ENCODE measurements around the gene CPXM2. TPM values are rescaled to one million over a fixed set of nuclear protein-coding genes. Genes with fewer than 3 reads are reported as not detected.

CPXM2 gene
- total RNA-seq, 1 donor from 2014 or later = 0.16 TPM

DNA sequence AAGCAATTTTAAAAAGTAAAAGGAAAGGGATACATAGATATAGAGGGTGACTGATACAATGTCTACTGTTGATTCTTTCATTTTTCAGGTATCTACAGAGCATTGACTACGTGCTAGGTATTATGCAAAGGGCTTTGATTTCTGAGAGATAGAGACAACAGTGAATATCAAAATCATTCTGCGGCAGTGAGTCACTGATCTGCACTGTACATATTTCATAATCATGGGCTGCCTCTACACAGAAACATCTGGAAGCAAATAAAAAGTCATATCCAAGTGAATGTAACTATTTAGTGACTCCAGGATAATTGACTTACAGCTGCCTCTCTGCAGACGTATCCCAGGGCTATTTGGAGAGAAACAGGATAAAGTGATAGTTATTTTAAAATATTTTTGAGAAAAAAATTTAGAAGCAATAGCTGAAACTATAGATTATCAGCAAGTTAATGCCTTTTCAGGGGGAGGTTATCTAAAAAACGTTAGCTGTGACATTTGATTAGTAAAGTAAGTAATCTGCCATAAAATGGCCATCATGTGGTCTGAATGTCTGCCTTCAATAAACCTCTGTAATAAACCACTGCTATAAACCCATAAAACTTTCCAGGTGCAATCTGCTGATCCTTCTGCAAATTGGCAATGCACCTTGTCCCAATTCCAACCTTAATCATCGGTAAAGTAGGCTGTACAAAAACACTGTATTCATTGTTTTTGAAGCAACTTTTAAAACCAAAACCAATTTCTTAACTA, 43.7 kb downstream of the CPXM2 start:
- no peak for DNase-seq

DNA sequence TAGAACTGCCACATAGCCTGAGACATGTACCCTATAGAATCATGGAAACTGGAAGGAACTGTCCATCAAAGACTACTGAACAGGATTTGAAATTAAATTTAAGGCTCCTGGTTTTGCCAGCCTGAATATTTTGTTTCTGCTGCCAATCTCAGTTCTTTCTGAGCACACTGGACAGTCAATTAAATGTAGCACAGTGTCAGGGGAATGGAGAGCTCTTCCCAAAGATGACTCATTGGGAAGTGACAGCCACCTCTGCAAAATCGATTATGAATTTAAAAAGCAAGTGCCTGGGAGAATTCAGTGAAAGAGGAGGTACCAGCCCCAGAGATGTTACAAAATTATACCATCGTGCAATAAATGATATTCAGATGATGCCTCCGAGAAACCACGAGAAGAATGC, 47.8 kb downstream of the CPXM2 start:
- DNase-seq = no peak

DNA sequence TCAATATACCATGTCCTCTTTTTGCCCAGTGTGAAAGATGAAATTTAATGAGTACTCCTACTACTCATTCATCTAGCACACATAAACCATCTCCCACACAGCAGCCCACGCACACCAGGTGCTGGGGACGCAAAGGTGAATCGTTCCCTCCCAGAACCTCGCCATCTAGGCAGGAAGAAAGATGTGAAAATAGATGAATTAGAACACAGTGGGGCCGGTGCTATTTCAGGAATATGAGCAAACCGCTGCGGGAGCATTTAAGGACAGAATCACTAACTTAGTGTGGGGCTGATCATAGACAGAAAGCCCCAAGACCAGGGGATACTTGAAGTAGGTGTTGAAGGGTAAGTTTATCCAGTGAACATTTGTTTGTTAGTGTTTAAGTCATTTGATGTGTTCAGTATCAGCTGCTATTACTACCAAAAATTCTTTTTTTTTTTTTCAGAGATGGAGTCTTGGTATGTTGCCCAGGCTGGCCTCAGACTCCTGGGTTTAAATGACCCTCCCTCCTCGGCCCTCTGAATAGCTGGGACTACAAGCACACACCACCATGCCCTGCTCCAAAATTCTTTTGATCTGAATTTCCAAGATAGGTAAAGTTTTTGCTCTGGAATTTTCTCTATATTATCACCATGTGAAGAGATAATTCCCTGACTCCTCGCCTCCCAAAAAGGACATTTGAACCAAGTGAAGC, 48.8 kb downstream of the CPXM2 start:
- no peak for DNase-seq

DNA sequence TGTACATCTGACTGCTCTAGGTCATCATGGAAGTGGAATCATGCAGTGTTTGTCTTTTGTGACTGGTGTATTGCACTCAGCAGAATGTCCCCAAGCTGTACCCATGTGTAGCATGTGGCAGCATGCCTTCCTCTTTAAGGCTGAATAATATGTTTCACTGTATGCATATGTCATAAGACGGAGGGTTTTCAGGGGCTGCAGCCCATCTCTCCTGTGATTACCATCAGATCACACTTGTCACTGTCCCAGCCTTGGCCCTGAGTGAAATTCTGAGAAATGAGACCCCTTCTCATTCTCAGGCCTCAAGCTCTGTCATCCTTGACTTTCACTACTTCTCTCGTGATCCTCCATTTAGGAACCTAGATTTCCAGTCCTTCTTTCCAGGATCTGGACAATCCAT, 50.0 kb downstream of the CPXM2 start:
- DNase-seq = no peak

DNA sequence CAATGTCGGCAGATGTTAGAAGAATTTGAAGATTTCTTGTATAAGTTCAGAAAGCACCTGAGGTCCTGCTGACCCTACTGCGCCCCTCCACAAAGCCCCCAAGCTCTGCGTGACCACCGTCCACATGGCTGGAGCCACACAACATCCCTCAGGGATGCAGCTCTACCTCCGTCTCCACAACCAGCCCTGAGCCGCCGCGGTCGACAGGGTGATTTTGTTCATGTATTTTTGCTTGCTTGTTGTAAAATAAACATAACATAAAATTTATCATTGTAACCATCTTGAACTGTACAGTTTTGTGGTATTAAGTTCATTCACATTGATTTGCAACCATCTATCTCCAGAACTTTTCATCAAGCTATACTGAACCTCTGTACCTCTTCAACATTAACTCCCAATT, 50.5 kb downstream of the CPXM2 start:
- no peak for DNase-seq

DNA sequence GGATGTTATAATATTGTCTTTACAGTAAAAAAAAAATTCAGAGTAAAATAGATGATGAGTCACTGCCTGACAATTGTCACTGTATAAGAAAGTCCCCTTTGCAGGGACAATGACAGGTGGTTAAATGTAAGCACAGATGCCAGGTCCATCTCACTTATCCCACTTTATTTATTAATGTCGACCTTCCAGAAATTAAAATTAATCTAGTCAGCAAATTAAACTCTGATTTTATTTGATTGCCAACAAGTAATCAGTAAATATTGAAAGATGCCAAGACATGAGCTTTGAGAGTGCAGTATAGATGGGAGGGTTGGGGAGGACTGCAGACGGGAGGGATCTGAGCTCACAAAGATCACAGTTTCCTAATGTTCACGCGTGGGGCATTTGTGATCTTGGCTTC, 50.9 kb downstream of the CPXM2 start:
- DNase-seq = no peak

DNA sequence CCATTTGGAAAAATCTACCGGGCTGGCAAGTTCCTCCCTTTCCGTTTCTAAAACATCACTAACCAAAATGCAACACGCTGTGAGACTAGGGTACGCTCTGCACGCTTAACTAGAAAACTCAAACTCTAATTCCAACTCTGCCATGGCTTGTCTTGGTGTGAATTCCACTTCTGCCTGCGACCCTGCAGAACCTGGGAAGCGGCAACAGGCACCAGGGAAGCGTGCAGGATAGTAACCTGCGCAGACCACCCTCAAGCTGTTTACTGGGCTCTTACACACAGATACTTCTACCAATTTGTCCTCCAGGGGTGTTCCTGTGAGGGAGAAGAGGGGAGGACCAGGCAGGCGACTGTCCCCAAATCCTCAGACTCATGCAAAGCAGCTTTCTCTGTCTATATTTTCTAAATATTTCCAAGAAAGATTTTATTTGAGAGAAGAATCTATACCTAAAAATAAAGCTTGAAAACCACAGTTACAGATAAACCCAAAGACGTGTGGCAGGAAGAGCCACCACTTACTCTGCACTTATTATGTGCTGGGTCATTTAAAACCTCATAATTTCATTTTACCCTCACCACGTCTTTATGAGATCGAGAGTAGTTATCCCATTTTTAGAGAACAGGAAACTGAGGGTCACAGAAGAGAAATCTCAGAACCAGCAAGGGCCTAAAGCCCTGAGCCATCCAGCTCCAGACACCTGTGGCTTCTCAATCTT, 52.9 kb downstream of the CPXM2 start:
- no peak for DNase-seq

DNA sequence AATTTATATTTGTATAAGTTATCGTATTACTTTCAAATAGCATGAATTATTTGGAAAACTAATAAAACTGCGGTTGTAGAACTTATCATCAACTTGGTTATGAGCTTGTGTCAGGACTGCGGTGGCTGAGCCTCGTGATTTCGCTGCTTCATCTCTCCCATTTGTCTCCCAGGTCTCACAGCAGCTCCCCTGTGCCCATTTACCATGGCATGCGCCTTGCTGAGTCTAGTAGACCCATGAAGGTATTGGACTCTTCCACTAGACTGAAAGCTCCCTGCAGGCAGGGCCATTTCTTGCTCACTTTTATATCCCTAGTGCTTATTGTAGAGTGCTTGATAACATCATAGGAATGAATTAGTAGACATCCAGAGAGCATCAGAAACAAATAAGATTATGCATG, 53.9 kb downstream of the CPXM2 start:
- no peak for DNase-seq

DNA sequence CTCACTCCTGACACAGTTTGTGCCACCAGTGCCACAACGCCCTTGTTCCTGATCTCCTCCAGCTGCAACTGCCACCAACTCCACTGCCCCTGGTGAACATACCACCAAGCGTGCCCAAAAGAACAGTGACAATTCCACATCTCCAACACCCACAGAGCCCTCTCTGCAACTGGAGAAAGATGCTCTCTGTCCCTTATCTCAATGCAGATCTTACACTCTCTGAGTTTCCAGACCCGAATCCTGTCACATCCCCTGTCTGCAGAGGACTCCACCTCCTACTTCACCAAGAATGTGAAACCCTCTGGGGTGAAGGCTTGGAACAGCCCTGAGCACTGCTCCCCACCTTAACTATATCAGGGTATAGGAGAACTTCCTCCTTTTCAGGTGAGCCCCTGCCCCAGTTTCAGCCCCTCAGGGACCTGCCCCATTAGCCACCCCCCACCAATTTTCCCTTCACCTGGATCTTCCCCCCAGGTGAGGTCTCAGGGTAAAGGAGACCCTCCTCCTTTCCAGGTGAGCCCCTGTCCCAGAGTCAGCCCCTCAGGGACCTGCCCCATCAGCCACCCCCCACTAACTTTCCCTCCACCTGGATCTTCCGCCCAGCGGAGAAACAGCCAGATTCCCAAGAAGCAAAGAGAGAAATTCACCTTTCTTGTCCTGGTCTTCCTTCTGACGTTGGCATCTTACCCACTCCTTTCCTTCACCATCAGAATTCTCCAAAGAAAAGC, 55.0 kb downstream of the CPXM2 start:
- DNase-seq = no peak

DNA sequence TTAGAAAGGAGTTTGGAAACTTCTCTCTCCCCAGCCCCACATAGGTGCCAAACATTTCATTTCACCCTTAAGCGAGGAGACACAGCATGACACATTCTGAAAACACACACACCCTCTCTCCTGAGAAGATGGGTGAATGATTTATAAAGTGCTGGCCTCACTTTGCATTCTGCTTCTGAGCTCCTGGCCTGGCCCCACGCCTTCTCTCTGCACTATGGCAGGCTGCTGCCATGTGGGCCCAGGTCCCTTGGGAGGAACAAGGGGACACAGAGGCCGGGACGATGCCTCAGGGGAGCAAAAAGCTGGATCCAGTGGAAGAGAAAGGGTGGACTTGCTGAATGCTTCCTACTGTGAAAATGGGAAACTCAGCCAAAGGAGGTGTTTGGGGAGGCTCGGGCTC, 56.0 kb downstream of the CPXM2 start:
- DNase-seq = no peak

DNA sequence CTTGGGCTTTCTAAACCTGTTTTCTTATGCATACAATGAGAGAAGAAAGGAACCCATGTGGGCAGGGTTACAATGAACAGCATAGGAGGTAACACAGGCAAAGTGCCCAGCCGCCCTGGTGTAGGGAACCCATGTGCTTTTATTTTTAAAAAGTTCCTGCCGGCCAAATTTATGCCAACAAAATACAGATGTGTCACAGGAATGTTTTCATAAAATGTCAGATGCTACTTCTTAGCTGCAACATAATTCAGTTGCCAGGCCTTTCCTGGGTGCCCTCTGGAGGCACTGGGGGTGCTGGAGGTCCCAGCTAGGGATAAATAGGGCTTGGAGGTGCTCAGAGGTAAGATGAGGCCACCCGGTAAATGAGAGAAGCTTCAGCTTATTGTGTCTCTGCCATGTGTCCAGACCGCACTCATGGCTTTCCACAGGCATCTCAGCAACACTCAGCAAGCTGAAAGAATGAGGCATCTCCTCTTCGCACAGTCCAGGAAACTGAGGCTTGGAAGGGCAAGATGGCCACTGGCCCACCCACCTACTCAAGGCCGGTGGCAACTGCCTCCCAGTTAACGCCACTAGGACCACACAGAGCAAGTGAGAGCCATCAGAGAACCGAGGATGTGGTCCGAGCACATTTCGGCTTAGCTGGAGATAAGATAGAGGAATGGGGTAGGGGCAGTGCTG, 58.3 kb downstream of the CPXM2 start:
- DNase-seq = no peak

DNA sequence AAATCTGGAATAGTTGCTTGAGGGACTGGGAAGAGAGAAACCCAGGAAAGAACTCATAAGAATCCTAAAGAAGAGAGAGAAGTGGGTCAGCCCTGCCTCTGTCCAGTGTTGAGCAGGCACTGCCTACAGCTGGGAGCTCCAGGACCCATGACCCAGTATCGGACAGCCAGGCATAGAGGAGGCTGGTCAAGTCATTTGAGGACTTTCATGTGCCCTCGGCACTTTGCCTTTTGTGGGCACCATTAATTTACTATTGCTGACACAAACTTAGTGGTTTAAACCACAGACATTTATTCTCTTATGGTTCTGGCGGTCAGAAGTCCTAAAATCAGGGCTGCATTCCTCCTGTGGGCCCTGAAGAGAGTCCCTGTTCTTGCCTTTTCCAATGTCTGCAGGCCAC, 60.3 kb downstream of the CPXM2 start:
- no peak for DNase-seq

DNA sequence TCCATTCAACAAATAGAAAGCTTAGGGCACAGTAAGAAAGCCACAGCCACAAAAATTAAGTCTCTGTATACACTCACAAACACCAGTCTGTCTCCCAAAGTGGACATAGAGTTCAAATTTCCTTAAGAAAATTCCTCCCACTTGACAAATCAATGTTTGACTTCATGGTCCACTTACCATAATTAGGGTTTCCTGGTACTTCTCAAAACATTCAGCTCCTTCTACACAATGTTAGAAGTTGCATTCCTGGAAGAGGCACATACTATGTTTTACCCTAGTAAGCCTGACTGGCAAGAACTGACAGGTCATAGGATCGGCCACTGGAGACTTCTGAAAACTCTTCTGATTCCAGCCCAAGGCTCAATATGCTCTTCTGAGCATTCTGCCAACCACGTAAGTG, 70.5 kb downstream of the CPXM2 start:
- DNase-seq = no peak

DNA sequence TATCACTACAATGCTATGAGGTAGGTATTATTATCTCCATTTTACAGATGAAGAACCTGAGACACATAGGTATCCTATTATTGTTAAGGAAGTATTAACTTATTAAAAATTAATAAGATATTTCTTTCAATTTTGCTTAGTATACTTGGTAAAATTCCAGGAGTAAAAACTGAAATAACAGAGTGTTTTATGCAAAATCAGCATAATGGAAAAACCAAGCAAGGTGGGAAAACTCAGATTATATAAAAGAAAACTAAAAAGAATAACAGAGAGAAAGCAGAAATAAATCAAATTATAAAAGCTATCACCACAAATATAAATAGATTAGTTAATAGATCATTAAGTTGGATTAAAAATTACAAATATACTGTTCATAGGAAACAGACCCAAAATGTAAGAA, 82.0 kb downstream of the CPXM2 start:
- DNase-seq = no peak

DNA sequence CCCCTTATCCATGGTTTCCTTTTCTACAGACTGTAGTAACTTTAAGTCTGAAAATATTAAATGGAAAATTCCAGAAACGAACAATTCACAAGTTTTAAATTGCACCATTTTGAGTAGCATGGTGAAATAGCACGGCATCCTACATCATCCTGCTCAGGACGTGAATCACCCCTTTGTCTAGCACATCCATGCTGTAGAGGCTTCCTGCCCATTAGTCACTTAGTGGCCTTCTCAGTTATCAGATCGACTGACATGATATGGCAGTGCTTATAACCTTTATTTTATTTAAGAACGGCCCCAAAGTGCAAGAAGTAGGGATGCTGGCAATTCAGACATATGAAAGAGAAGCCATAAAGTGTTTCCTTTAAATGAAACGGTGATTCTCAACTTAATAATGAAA, 82.7 kb downstream of the CPXM2 start:
- no peak for DNase-seq

DNA sequence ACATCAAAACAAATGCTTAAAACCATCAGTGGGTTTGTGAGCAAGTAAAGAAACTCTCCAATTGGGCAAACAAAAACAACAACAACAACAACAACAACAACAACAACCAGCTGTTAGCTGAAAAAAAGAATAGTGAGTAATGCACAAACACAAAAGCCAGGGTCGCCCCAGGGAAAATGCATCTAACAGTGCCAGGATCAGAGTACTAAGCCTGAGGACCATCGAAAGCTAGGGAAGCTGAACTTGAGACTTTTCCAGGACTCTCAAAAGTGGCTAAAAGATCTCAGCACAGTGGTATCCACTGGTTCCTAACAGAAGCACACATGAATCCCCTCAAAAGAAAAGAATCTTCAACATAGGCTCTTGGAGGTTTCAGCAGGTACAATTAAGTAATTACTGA, 83.3 kb downstream of the CPXM2 start:
- no peak for DNase-seq

DNA sequence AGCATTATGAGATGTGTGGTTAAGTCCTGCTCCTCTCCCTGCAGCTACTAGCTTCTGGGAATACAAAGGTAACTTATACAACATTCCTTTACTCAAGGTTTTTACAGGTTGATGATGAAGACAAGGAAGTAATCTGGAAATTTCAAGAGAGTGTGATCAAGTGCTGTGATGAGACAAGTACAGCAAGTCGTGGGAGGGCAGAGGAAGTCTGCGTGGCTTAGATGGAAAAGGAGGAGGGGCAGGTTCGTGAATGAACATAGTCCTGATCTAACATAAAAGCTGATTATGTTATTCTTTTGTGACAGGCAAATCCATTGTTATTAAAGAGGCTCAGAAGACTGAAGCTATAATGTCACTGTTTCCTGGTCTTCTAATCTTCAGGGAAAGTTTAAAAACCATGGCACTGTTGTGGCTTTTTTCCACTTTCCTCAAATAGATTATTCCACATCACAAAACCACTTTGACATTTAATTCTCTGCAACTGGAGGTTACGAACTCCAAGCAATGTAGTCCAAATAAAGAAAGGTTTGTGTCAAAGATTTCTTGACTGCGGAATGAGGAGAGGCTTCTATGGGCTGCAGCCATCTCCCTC, 84.1 kb downstream of the CPXM2 start:
- DNase-seq = no peak

DNA sequence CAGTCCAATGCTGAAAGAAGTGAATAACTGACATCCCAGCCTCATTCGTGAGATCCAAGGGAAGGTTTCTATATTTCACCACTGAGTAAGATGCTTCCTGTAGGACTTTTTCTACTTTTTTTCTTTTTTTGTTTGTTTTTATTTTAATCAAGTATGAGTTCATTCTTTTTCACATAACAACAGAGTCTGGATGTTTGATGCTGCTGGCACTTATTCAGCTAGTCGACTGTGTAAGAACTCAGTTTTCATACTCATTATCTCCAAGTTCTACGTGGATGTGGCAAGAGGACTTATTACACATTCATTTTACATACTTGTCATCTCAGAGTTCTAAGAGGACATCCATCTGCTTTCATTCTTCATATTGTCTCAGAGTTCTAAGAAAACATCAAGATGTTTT, 86.9 kb downstream of the CPXM2 start:
- DNase-seq = no peak

DNA sequence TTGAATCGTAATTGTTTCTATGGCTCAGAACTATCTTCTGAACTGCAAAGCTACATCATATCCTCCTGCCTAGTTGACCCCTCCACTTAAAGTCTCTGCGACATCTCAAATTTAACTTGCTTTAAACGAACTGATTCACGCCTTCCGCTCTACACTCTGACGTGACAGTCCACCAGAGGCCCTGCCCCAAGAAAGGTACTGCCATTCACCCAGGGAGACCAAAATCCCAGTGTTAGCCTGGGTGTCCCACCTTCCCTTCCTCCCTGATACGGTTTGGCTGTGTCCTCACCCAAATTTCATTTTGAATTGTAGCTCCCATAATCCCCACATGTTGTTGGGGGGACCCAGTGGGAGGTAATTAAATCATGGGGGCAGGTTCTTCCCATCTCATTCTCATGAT, 90.8 kb downstream of the CPXM2 start:
- DNase-seq = no peak

DNA sequence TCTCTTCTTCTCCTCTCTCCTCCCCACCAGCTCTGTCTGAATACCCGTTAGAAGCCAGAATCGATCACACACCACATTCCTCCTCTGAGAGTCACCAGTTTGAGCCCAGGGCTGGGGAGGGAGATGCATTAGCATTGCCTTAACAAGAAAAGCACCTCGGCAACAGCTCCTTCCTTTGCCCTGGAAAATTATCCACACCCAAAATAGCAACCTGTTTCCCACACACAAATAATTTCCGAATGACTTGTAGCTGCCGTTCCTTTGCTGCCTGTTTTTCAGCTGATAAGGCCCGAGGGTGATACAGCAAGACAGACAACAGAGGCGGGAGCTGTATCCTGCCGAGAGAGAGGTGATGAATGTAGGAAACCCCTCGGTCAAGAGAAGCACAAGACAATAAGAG, 91.3 kb downstream of the CPXM2 start:
- no peak for DNase-seq

DNA sequence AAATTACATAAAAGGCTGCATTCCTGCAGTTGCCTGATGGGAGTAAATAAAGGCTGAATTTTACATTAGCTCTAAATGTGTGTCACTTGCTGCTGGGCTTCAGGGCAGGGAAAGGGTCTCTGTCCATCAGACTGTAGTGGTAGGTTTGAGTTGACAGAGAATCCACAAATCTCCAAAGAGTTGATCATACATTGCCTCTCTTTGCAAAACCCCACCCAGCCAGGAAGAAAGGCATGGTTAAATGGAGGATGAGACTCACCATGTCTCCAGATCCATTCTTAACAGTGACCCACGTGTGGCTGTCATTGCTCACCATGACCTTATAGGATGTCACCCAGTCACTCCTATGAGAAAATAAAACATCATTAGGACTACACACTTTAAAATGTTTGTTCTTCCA, 92.8 kb downstream of the CPXM2 start:
- no peak for DNase-seq

DNA sequence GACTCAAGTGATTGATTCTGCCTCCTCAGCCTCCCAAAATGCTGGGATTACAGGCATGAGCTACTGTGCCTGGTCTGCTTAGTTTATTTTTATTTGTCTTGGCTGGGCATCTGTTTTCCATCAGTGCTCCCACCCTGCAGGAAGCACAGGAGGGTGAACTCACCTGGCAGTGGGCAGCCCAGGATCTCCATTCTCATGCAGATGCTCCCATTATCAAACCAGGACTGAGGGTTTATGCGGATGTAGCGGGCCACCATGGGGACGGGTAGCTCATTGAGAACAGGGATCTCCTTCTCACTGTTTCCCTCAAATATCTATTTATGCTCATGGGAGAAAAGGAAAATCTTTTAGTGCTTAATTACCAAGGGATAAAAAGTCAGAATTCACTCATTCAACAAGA, 93.8 kb downstream of the CPXM2 start:
- DNase-seq = no peak
